Measurements from ENCODE around the gene EML6.

Gene EML6

DNA sequence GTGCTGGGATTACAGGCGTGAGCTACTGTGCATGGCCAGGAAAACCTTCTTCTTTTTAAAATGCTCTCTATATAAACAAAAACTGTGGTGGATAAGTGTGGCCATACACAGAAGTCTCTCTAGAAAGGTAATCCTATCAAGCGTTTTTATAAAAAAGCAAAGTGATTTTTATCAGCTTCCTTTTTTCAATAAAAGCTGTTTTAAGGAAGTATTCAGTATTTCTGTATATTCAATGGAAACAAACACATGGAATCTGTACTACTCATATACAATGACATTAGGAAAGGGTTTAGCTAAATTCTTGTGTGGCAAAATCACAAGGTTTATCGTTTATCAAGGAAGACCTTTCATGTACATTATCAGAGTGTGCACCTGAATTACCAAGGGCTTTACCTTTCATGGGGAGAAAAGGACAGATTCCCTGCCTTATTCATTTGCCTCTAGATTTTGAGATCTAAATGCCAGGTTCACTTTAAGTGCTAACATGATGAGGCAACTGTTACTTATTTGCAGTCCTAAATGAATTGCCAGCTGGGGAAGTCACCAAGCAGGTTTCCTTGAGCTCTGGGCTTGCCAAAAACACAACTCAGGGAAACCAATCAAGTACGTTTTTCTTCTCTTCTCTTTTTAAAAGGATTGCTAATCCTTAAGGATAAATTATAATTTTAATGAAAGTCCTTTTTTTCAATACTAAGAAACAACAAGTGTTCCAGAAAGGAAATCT lies 256.0 kb downstream of the EML6 start:
- no peak for DNase-seq

DNA sequence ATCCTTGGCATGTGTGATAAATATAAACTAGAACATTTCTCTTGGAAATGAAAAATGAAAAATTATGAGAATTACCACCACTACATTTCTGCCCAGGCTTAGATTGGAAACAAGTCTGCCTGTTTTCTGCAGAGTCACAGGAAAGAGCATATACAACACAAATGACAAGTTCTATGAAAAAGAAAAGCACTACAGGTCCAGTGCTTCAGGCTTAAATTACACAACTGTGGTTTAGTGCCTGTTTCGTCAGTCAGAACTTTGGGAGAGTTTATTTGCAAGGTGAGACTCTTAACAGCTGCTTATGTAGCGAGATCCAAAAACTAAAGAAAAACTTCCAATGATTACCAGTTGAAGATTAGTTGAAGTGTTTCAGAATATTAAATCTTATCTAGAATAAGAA lies 257.9 kb downstream of the EML6 start:
- H3K36me3 ChIP-seq: peaks cover 64% of the 10 kb centered on the region
- no peak overlapping the region for H3K27ac ChIP-seq
- DNase-seq: no peak
- TF ChIP-seq, protein P1, sequence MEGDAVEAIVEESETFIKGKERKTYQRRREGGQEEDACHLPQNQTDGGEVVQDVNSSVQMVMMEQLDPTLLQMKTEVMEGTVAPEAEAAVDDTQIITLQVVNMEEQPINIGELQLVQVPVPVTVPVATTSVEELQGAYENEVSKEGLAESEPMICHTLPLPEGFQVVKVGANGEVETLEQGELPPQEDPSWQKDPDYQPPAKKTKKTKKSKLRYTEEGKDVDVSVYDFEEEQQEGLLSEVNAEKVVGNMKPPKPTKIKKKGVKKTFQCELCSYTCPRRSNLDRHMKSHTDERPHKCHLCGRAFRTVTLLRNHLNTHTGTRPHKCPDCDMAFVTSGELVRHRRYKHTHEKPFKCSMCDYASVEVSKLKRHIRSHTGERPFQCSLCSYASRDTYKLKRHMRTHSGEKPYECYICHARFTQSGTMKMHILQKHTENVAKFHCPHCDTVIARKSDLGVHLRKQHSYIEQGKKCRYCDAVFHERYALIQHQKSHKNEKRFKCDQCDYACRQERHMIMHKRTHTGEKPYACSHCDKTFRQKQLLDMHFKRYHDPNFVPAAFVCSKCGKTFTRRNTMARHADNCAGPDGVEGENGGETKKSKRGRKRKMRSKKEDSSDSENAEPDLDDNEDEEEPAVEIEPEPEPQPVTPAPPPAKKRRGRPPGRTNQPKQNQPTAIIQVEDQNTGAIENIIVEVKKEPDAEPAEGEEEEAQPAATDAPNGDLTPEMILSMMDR (IDR thresholded peaks at IDR 0.05; ENCODE audit: low read depth, low read length): no peak
- no peaks in the 10 kb centered on the region for H3K27me3 ChIP-seq (ENCODE audit: insufficient read depth, low read depth, severe bottlenecking)
- no peak overlapping the region for H3K4me3 ChIP-seq (ENCODE audit: low read depth, low read length)
- no peaks in the 10 kb centered on the region for H3K9me3 ChIP-seq (ENCODE audit: severe bottlenecking)

More for the DNA sequence above, 256.0 kb downstream of the EML6 start:
- TF ChIP-seq, protein P1 (IDR thresholded peaks at IDR 0.05; ENCODE audit: low read depth, low read length): no peak
- Histone ChIP-seq H3K27ac (no peak overlapping the region), H3K36me3 (peaks cover 56% of the 10 kb centered on the region), H3K27me3 (ENCODE audit: insufficient read depth, low read depth, severe bottlenecking) (no peaks in the 10 kb centered on the region), H3K9me3 (ENCODE audit: severe bottlenecking) (no peaks in the 10 kb centered on the region), H3K4me3 (ENCODE audit: low read depth, low read length) (no peak overlapping the region)

DNA sequence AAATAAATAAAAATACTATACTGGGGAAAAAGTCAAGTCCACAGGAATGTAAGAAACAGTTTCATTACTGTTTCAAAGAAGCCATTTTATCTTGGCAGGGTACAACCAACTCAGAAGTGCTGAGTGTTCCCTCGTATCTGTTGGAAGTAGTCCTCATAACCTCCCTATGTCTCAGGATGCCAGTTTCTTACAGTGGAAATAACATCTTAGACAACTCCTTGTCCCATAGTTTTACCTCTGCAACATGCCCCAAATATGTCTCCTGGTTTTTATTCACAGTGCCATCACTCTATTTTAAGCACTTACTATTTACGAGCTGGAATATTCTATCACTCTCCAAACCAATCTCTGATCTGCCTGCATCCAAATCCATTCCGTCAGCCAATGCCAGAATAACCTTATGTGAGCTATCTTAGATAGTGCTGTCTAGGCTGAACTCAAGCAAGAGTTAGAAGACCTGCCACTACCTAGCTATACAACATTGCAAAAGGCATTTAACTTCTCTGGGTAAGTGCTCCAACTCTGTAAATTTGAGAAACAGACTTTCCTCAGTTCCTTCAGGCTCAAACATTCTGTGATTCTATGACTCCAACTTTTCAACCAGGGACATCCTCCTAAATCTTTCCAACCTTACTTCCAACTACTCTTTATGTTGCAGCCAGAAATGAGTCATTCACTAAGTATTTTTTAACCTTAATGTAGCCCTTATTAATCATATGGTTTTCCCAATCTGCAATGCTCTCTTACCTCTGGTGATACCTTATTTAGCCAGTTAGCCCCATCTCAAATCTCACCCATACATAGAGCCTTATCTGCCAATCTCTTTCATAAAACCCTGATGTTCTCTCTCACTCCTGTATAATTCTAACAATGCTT lies 260.1 kb downstream of the EML6 start:
- TF ChIP-seq, protein P1 (IDR thresholded peaks at IDR 0.05; ENCODE audit: low read depth, low read length): no peak
- H3K9me3 ChIP-seq (ENCODE audit: severe bottlenecking): no peaks in the 10 kb centered on the region
- peaks cover 71% of the 10 kb centered on the region for H3K36me3 ChIP-seq
- no peak for DNase-seq
- no peaks in the 10 kb centered on the region for H3K27me3 ChIP-seq (ENCODE audit: insufficient read depth, low read depth, severe bottlenecking)
- H3K27ac ChIP-seq: no peak overlapping the region
- no peak overlapping the region for H3K4me3 ChIP-seq (ENCODE audit: low read depth, low read length)

DNA sequence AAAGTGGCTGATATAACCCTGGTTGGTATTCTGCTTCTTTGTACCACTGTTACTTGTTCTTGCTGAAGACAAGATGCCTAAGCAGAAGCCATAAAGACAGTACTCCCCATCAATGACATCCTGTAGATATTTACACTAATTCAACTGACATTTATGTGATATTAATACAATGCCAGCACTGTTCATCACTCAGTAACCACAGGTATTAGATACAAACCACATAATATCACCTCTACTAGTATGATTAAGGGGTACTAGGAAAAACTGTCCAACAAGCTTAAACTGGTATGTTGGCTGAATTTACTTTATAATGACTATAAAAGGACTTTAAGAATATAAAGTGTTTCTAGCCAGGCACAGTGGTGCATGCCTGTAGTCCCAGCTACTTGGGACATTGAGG lies 261.0 kb downstream of the EML6 start:
- no peaks in the 10 kb centered on the region for H3K9me3 ChIP-seq (ENCODE audit: severe bottlenecking)
- no peak overlapping the region for H3K27ac ChIP-seq
- no peak for DNase-seq
- TF ChIP-seq, protein P1 (IDR thresholded peaks at IDR 0.05; ENCODE audit: low read depth, low read length): no peak
- no peaks in the 10 kb centered on the region for H3K27me3 ChIP-seq (ENCODE audit: insufficient read depth, low read depth, severe bottlenecking)
- H3K36me3 ChIP-seq: peaks cover 71% of the 10 kb centered on the region
- no peak overlapping the region for H3K4me3 ChIP-seq (ENCODE audit: low read depth, low read length)

GRCh38 chr2:54986264-54986663 lies 262.8 kb downstream of the EML6 start:
- TF ChIP-seq, protein P1 (IDR thresholded peaks at IDR 0.05; ENCODE audit: low read depth, low read length): no peak
- no peak overlapping the region for H3K27ac ChIP-seq
- H3K9me3 ChIP-seq (ENCODE audit: severe bottlenecking): no peaks in the 10 kb centered on the region
- no peaks in the 10 kb centered on the region for H3K27me3 ChIP-seq (ENCODE audit: insufficient read depth, low read depth, severe bottlenecking)
- H3K4me3 ChIP-seq (ENCODE audit: low read depth, low read length): no peak overlapping the region
- DNase-seq: no peak
- H3K36me3 ChIP-seq: peaks cover 53% of the 10 kb centered on the region
